Suprapubic skin (tissue), 4 donors: ENCODE measurements around the gene RNF220. TPM values are rescaled to one million over a fixed set of nuclear protein-coding genes. Genes with fewer than 3 reads are reported as not detected.

Experiments used
- DNase-seq, 2 donors: peaks; one replicate each; pipeline ENCODE4 v3.0.0-alpha.2; 2019; ENCODE audit warnings: low spot score in 2 of 2
- H3K27ac ChIP-seq: fragments of 200-600 bp; sonication (generic); one replicate; pipeline ENCODE4 v1.5.1; 2019
- H3K27me3 ChIP-seq: fragments of 200-600 bp; sonication (generic); one replicate; pipeline ENCODE4 v1.5.1; 2019
- H3K36me3 ChIP-seq: fragments of 200-600 bp; sonication (generic); one replicate; pipeline ENCODE4 v1.5.1; 2019
- H3K4me1 ChIP-seq: fragments of 200-600 bp; sonication (generic); one replicate; pipeline ENCODE4 v1.5.1; 2019
- H3K4me3 ChIP-seq: fragments of 200-600 bp; sonication (generic); one replicate; pipeline ENCODE4 v1.5.1; 2019; ENCODE audit warnings: mild to moderate bottlenecking
- H3K9me3 ChIP-seq: fragments of 200-600 bp; sonication (generic); one replicate; pipeline ENCODE4 v1.5.1; 2019
- CTCF ChIP-seq, 2 donors: fragments of 200-600 bp in 1 of 2; fragments of 450-650 bp in 1 of 2; sonication (generic) in 1 of 2; IDR thresholded peaks; one replicate each; pipeline ENCODE4 v1.5.1; 2016 to 2019; ENCODE audit warnings: antibody characterized with exemption in 2 of 2, mild to moderate bottlenecking in 1 of 2, moderate library complexity in 1 of 2
- EP300 ChIP-seq: sonication (generic); formaldehyde crosslinking; IDR thresholded peaks from one replicate; pipeline ENCODE4 v1.6.1; 2017; ENCODE audit warnings: antibody characterized with exemption
- POLR2A ChIP-seq, 2 donors: fragments of 450-650 bp; IDR thresholded peaks; one replicate each; pipeline ENCODE4 v1.6.1; 2017; ENCODE audit warnings: antibody characterized with exemption in 2 of 2, mild to moderate bottlenecking in 2 of 2, moderate library complexity in 2 of 2
- POLR2AphosphoS5 ChIP-seq, 3 donors: sonication (generic); formaldehyde crosslinking; IDR thresholded peaks; one replicate each; pipeline ENCODE4 v1.6.1; 2017; ENCODE audit warnings: antibody characterized with exemption in 3 of 3
- WGBS: methylation state at CpG from one replicate; pipeline ENCODE4 v1.1.5; 2018; 5-methylcytosine and 5-hydroxymethylcytosine counted together
- total RNA-seq, 4 donors: library from RNA; depleted of rRNA; stranded (reverse); fragments of >200 nt; gene quantifications; one replicate each; pipeline ENCODE4 v1.1.0, GENCODE V29; 2016

RNF220 gene
- total RNA-seq, 4 donors from 2014 or later = 79.4 to 124 (median 99.5) TPM

GRCh38 chr1:44634606-44635189 lies 229.6 kb downstream of the RNF220 start:
- H3K27ac ChIP-seq = no peak overlapping the region
- no peak overlapping the region for H3K4me3 ChIP-seq
- WGBS = 87% methylated on average over 3 of the region's 3 CpGs
- TF ChIP-seq POLR2A (IDR thresholded peaks at IDR 0.05) (no peak), EP300 (no peak), POLR2AphosphoS5 (IDR thresholded peaks at IDR 0.05) (no peak), CTCF (IDR thresholded peaks at IDR 0.05) (no peak)
- H3K36me3 ChIP-seq = peaks cover 55% of the 10 kb centered on the region
- DNase-seq = no peak
- H3K27me3 ChIP-seq = no peaks in the 10 kb centered on the region
- H3K9me3 ChIP-seq = no peaks in the 10 kb centered on the region
- peaks cover 27% of the 10 kb centered on the region for H3K4me1 ChIP-seq

- no peaks in the 10 kb centered on the region for H3K27me3 ChIP-seq
- WGBS = 89% methylated on average over 9 of the region's 9 CpGs
- H3K36me3 ChIP-seq = peaks cover 62% of the 10 kb centered on the region
- H3K4me1 ChIP-seq = peaks cover 27% of the 10 kb centered on the region
- DNase-seq = no peak
- no peak overlapping the region for H3K27ac ChIP-seq
- no peak for TF ChIP-seq POLR2A (IDR thresholded peaks at IDR 0.05)
- no peak for TF ChIP-seq CTCF (IDR thresholded peaks at IDR 0.05)
- TF ChIP-seq POLR2AphosphoS5 (IDR thresholded peaks at IDR 0.05) = no peak
- no peak for TF ChIP-seq EP300
- H3K9me3 ChIP-seq = no peaks in the 10 kb centered on the region
- H3K4me3 ChIP-seq = no peak overlapping the region
Observed at GRCh38 chr1:44635439-44635838, 230.4 kb downstream of the RNF220 start.

- Histone ChIP-seq H3K36me3 (peaks cover 70% of the 10 kb centered on the region), H3K4me1 (peaks cover 27% of the 10 kb centered on the region)
- TF ChIP-seq EP300 = no peak
- TF ChIP-seq POLR2A (IDR thresholded peaks at IDR 0.05) = no peak
- no peak for TF ChIP-seq CTCF (IDR thresholded peaks at IDR 0.05)
- TF ChIP-seq POLR2AphosphoS5 (IDR thresholded peaks at IDR 0.05) = no peak
Observed at GRCh38 chr1:44636083-44636687, 231.1 kb downstream of the RNF220 start.

GRCh38 chr1:44636688-44637598 lies 231.9 kb downstream of the RNF220 start:
- DNase-seq = no peak
- H3K36me3 ChIP-seq = peaks cover 77% of the 10 kb centered on the region
- WGBS = 74% methylated on average over 10 of the region's 13 CpGs
- H3K4me3 ChIP-seq = no peak overlapping the region
- peaks cover 23% of the 10 kb centered on the region for H3K4me1 ChIP-seq
- H3K9me3 ChIP-seq = no peaks in the 10 kb centered on the region
- H3K27me3 ChIP-seq = no peaks in the 10 kb centered on the region
- TF ChIP-seq CTCF (IDR thresholded peaks at IDR 0.05) = no peak
- TF ChIP-seq EP300 = no peak
- TF ChIP-seq POLR2A (IDR thresholded peaks at IDR 0.05) = no peak
- no peak for TF ChIP-seq POLR2AphosphoS5 (IDR thresholded peaks at IDR 0.05)
- no peak overlapping the region for H3K27ac ChIP-seq

More at GRCh38 chr1:44636083-44636687, 231.1 kb downstream of the RNF220 start:
- WGBS = 83% methylated on average over 14 of the region's 14 CpGs
- no peaks in the 10 kb centered on the region for H3K27me3 ChIP-seq
- no peak for DNase-seq
- H3K27ac ChIP-seq = no peak overlapping the region
- H3K9me3 ChIP-seq = no peaks in the 10 kb centered on the region
- H3K4me3 ChIP-seq = no peak overlapping the region
